Hippocampal formation (tissue), 2 donors: ENCODE data around the gene IQSEC2.
A peak's percentile ranks its signal among the peaks of the same experiment; 100 is the strongest.

Source experiments
- DNase-seq, 2 donors: peaks; one replicate each; lab custom pipeline; 2025; lab: John Stamatoyannopoulos, UW

Gene IQSEC2

GRCh38 chrX:53244610-53245009 is 36.8 kb downstream of the IQSEC2 start:
- DNase-seq, result no peak

- no peak for DNase-seq
Measured at GRCh38 chrX:53242310-53242709, 39.1 kb downstream of the IQSEC2 start.

DNA sequence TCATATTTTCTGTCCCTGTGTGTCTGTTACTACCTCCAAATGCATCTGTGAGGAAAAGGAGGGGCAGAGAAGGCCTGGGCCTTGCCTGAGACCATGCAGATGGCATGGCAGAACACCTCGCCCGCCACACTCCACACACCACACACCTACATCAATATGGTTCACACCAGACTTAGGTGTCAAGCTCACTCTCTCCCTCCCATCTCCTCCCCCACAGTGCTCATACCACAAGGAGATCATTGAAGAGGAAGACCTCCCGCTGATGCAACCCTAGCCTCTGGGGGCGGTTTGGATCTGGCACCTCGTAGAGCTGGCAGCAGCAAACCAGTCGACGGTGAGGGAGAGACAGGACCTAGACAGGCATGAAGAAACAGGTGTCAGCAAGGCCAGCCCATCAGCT is 39.8 kb downstream of the IQSEC2 start:
- DNase-seq, result no peak

DNA sequence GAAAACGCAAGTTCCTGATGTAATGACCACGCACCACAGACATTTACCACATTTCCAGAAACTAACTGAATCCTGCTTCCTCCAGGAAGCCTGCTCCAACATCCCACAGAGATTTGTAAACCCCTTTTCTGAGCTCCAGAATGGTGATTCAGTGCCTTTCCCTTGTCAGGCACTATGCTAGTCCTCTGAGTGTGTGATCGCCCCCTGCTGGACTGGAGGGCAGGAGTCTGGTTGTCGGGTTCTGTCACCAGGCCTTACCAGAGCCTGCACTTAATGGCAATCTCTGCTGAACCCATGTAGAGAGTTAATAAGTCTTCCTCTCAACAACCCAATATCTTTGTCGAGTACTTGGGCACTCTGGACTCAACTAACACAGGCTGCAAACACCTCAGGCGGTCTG is 41.9 kb downstream of the IQSEC2 start:
- DNase-seq, result no peak

GRCh38 chrX:53237056-53237455 is 44.3 kb downstream of the IQSEC2 start:
- DNase-seq, result no peak

GRCh38 chrX:53236025-53236679 is 45.2 kb downstream of the IQSEC2 start:
- DNase-seq, result no peak

GRCh38 chrX:53235566-53235965 is 45.8 kb downstream of the IQSEC2 start:
- DNase-seq, result no peak

GRCh38 chrX:53234484-53234883 is 46.9 kb downstream of the IQSEC2 start:
- no peak for DNase-seq

DNA sequence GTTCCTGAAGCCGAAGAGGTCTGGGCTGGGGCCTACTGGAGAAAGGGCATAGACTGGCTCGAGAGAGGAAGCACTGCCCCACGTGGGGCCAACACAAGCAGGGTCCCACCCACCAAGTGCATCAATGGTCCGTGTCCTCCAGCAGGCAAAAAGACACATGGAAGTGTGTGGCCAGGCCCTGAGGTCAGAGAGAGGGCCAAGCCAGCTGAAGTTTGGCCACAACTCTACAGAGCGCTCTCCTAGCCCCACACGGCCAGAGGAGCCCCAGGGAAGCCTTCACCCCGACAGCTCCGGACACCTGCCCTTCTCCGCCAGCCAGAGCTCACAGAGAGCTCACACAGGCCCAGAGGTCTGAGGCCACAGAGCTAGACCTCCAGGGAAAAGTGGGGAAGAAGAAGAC is 47.8 kb downstream of the IQSEC2 start:
- no peak for DNase-seq

- no peak for DNase-seq
Measured at GRCh38 chrX:53230116-53230515, 51.3 kb downstream of the IQSEC2 start.

GRCh38 chrX:53227224-53227765 is 54.1 kb downstream of the IQSEC2 start:
- no peak for DNase-seq

GRCh38 chrX:53224860-53225797 is 56.3 kb downstream of the IQSEC2 start, which contains the start of gene KDM5C:
Gene KDM5C, minus strand, starts transcription at chrX:53225207. Its CDS starts 318 bp downstream, at chrX:53224889.
- DNase-seq, result peak; percentile 73 to 90

- DNase-seq, result no peak
Measured at GRCh38 chrX:53223955-53224859, 57.2 kb downstream of the IQSEC2 start.

- DNase-seq, result no peak
Measured at GRCh38 chrX:53223068-53223693, 58.2 kb downstream of the IQSEC2 start.
